HEK293 (cell line): ENCODE results near the gene CCDC127.

ENCODE experiments used
- CTCF ChIA-PET: fragments of 350-600 bp; formaldehyde crosslinking; extraction: SDS; loops from one replicate; lab custom pipeline; 2021; ENCODE audit warnings: antibody characterized with exemption; lab: Yijun Ruan, JAX
- POLR2A ChIA-PET: fragments of 300-600 bp; formaldehyde crosslinking; extraction: SDS; loops from one replicate; lab custom pipeline; 2020; ENCODE audit warnings: antibody characterized with exemption, inconsistent platforms; lab: Yijun Ruan, JAX
- H3K27ac ChIP-seq: fragments of 200-500 bp; sonication (Bioruptor generic); 2 replicates; pipeline ENCODE4 v1.5.1; 2014; ENCODE audit warnings: low read depth, low read length, control low read depth, inconsistent platforms; ENCODE audit errors: extremely low read depth
- H3K36me3 ChIP-seq, 2 experiments: fragments of 200-500 bp in 1 of 2; sonication (Bioruptor generic) in 1 of 2; 1 replicate in 1 of 2; 2 replicates in 1 of 2; pipeline ENCODE4 v1.5.1; 2014 to 2017; ENCODE audit warnings: inconsistent platforms in 2 of 2, low read length in 2 of 2; ENCODE audit not compliant: control insufficient read depth in 2 of 2, insufficient read depth in 1 of 2
- H3K4me1 ChIP-seq: fragments of 200-500 bp; sonication (Bioruptor generic); 2 replicates; pipeline ENCODE4 v1.5.1; 2014; ENCODE audit warnings: mild to moderate bottlenecking, low read length, inconsistent platforms; ENCODE audit not compliant: control insufficient read depth, insufficient read depth
- H3K4me3 ChIP-seq: 2 replicates; pipeline ENCODE4 v1.5.1; 2011; ENCODE audit warnings: low read depth, mild to moderate bottlenecking, control low read depth, low read length, moderate library complexity
- H3K9me3 ChIP-seq: fragments of 200-500 bp; sonication (Bioruptor generic); 2 replicates; pipeline ENCODE4 v1.5.1; 2014; ENCODE audit warnings: low read depth, low read length, inconsistent platforms; ENCODE audit not compliant: control insufficient read depth, insufficient read depth
- FEZF1 ChIP-seq: fragments of 450-650 bp; formaldehyde crosslinking; IDR thresholded peaks from 2 replicates; pipeline ENCODE4 v1.5.1; 2016; ENCODE audit warnings: missing biosample characterization, missing genetic modification characterization
- KLF10 ChIP-seq: fragments of 450-650 bp; IDR thresholded peaks from 2 replicates; pipeline ENCODE4 v1.5.1; 2018; ENCODE audit warnings: missing biosample characterization, mild to moderate bottlenecking, missing genetic modification characterization
- KLF7 ChIP-seq: fragments of 450-650 bp; formaldehyde crosslinking; IDR thresholded peaks from 2 replicates; pipeline ENCODE4 v1.5.1; 2016; ENCODE audit warnings: missing biosample characterization, missing genetic modification characterization, borderline replicate concordance
- SCRT2 ChIP-seq: fragments of 450-650 bp; formaldehyde crosslinking; IDR thresholded peaks from 2 replicates; pipeline ENCODE4 v1.5.1; 2016; ENCODE audit warnings: missing biosample characterization, missing genetic modification characterization
- SP3 ChIP-seq: fragments of 450-650 bp; formaldehyde crosslinking; IDR thresholded peaks from 2 replicates; pipeline ENCODE4 v1.5.1; 2016; ENCODE audit warnings: missing biosample characterization, missing genetic modification characterization
- SP7 ChIP-seq: fragments of 450-650 bp; formaldehyde crosslinking; IDR thresholded peaks from 2 replicates; pipeline ENCODE4 v1.5.1; 2016; ENCODE audit warnings: missing biosample characterization, missing genetic modification characterization
- ZBTB1 ChIP-seq: fragments of 450-650 bp; formaldehyde crosslinking; IDR thresholded peaks from 2 replicates; pipeline ENCODE4 v1.5.1; 2016; ENCODE audit warnings: missing biosample characterization, missing genetic modification characterization
- ZBTB7A ChIP-seq: fragments of 450-650 bp; formaldehyde crosslinking; IDR thresholded peaks from 2 replicates; pipeline ENCODE4 v1.5.1; 2016; ENCODE audit warnings: low read depth, missing biosample characterization, missing genetic modification characterization
- ZFP41 ChIP-seq: fragments of 450-650 bp; formaldehyde crosslinking; IDR thresholded peaks from 2 replicates; pipeline ENCODE4 v1.5.1; 2016; ENCODE audit warnings: missing biosample characterization, missing genetic modification characterization, borderline replicate concordance
- ZIC2 ChIP-seq: fragments of 450-650 bp; formaldehyde crosslinking; IDR thresholded peaks from 2 replicates; pipeline ENCODE4 v1.5.1; 2016; ENCODE audit warnings: missing biosample characterization, missing genetic modification characterization
- ZNF214 ChIP-seq: fragments of 450-650 bp; formaldehyde crosslinking; IDR thresholded peaks from 2 replicates; pipeline ENCODE4 v1.5.1; 2017; ENCODE audit warnings: missing biosample characterization, mild to moderate bottlenecking, missing genetic modification characterization, borderline replicate concordance
- ZNF23 ChIP-seq: fragments of 450-650 bp; formaldehyde crosslinking; IDR thresholded peaks from 2 replicates; pipeline ENCODE4 v1.5.1; 2016; ENCODE audit warnings: missing biosample characterization, missing genetic modification characterization, borderline replicate concordance
- ZNF248 ChIP-seq: fragments of 450-650 bp; formaldehyde crosslinking; IDR thresholded peaks from 2 replicates; pipeline ENCODE4 v1.5.1; 2017; ENCODE audit warnings: missing biosample characterization, missing genetic modification characterization
- ZNF366 ChIP-seq: fragments of 450-650 bp; formaldehyde crosslinking; conservative IDR thresholded peaks from 2 replicates; pipeline ENCODE4 v1.5.1; 2016; ENCODE audit warnings: missing biosample characterization, missing genetic modification characterization
- ZNF433 ChIP-seq: fragments of 450-650 bp; formaldehyde crosslinking; IDR thresholded peaks from 2 replicates; pipeline ENCODE4 v1.5.1; 2016; ENCODE audit warnings: missing biosample characterization, missing genetic modification characterization, low read depth
- ZNF514 ChIP-seq: fragments of 450-650 bp; formaldehyde crosslinking; IDR thresholded peaks from 2 replicates; pipeline ENCODE4 v1.5.1; 2016; ENCODE audit warnings: missing biosample characterization, missing genetic modification characterization
- ZNF544 ChIP-seq: fragments of 450-650 bp; formaldehyde crosslinking; IDR thresholded peaks from 2 replicates; pipeline ENCODE4 v1.5.0; 2017; ENCODE audit warnings: missing biosample characterization, missing genetic modification characterization
- ZNF549 ChIP-seq: fragments of 450-650 bp; IDR thresholded peaks from 2 replicates; pipeline ENCODE4 v1.5.1; 2018; ENCODE audit warnings: missing biosample characterization, missing genetic modification characterization, mild to moderate bottlenecking, inconsistent platforms, moderate library complexity
- ZNF621 ChIP-seq: fragments of 450-650 bp; formaldehyde crosslinking; IDR thresholded peaks from 2 replicates; pipeline ENCODE4 v1.5.1; 2017; ENCODE audit warnings: missing biosample characterization, missing genetic modification characterization
- ZNF654 ChIP-seq: fragments of 450-650 bp; formaldehyde crosslinking; IDR thresholded peaks from 2 replicates; pipeline ENCODE4 v1.5.1; 2016; ENCODE audit warnings: low read depth, missing biosample characterization, missing genetic modification characterization
- ZSCAN18 ChIP-seq: fragments of 450-650 bp; formaldehyde crosslinking; IDR thresholded peaks from 2 replicates; pipeline ENCODE4 v1.5.1; 2016; ENCODE audit warnings: missing biosample characterization, missing genetic modification characterization
- TF ChIP-seq, protein P1 (sequence below): fragments of 450-650 bp; formaldehyde crosslinking; IDR thresholded peaks from 2 replicates; pipeline ENCODE4 v1.5.1; 2017; ENCODE audit warnings: missing biosample characterization, missing genetic modification characterization
- TF ChIP-seq, protein P2 (sequence below): fragments of 450-650 bp; formaldehyde crosslinking; IDR thresholded peaks from 2 replicates; pipeline ENCODE4 v1.5.1; 2017; ENCODE audit warnings: missing biosample characterization, missing genetic modification characterization
- TF ChIP-seq, protein P3 (sequence below): fragments of 450-650 bp; formaldehyde crosslinking; IDR thresholded peaks from 2 replicates; pipeline ENCODE4 v1.5.1; 2016; ENCODE audit warnings: missing biosample characterization, missing genetic modification characterization
- TF ChIP-seq, protein P4 (sequence below): fragments of 450-650 bp; formaldehyde crosslinking; IDR thresholded peaks from 2 replicates; pipeline ENCODE4 v1.5.0; 2017; ENCODE audit warnings: missing biosample characterization, missing genetic modification characterization, borderline replicate concordance
- TF ChIP-seq, protein P5 (sequence below): fragments of 450-650 bp; formaldehyde crosslinking; IDR thresholded peaks from 2 replicates; pipeline ENCODE4 v1.5.1; 2016; ENCODE audit warnings: missing biosample characterization, missing genetic modification characterization

Gene CCDC127

DNA sequence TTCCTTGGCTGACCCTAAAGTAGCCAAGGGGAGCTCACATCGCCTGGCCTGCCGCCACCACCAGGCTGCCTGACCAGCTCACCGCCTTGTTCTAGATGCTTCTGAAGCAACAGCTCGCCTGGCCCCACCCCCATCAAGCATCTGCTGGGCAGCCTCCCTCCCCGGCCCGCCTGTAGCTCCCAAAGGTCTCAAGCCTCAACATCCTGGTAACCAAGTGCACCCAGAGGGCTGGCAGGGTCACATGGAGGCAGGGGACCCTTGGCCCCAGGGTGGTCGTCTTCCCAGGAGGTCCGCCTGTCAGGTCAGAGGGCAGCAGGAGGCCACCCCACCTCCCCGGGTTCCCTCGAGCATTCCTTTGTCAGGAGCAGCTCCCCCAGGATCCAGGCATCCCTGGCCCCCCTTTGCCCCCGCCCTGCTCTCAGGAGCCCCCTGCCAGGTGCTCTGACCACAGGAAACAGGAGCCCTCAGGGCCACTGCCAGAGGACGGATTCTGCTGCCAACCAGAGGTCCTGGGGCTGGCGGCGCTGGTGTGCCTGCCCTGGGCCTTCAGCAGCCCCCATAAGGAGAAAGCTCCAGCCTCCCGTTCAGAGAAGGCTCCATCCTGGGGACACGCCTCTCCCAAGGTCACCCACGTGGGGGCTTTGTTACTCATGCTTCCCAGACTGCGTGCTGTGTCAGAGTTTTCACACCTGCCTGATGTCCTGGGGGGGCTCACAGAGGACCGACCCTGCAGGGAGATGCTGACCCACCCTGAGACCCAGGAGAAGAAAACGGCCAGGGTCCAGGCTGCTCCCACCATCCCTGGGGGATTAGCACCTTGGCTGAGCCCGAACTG, 30.1 kb downstream of the CCDC127 start:
- CTCF ChIA-PET, result interaction anchor here (0.6 to 1.7 kb wide), 24 partner anchors 8 to 284 kb away, joined by 3 to 13 read pairs (median 4); partner anchors contain the start of genes CCDC127, PDCD6 and SDHA
- H3K4me3 ChIP-seq, result no peak overlapping the region

DNA sequence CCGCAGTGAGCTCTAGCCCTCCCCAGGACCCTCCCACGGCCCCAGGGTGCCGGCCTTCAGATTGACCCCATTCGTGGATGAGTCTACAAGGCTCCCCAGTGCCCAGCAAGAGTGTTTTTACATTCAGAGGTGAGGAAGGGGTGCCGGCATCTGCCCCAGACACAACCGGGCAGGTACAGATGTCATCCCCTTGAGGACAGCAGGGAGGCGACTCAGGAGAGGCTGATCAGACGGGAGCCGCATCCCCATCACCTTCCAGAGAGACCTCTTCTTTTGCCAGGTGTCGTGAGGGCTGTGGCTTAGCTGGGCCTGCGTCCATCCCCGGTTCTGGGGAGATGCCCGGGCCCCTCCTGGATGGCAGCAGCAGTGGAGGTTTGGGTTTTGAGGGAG, 30.9 kb downstream of the CCDC127 start:
- no peak overlapping the region for H3K4me3 ChIP-seq
- H3K27ac ChIP-seq, result no peak overlapping the region
- no peaks in the 10 kb centered on the region for H3K36me3 ChIP-seq
- no peaks in the 10 kb centered on the region for H3K9me3 ChIP-seq
- peaks cover 4% of the 10 kb centered on the region for H3K4me1 ChIP-seq
- CTCF ChIA-PET, result interaction anchor here (0.6 kb wide), 2 partner anchors 13 to 231 kb away, joined by 3 read pairs; no protein-coding TSS in a partner anchor
- TF ChIP-seq, protein P1, sequence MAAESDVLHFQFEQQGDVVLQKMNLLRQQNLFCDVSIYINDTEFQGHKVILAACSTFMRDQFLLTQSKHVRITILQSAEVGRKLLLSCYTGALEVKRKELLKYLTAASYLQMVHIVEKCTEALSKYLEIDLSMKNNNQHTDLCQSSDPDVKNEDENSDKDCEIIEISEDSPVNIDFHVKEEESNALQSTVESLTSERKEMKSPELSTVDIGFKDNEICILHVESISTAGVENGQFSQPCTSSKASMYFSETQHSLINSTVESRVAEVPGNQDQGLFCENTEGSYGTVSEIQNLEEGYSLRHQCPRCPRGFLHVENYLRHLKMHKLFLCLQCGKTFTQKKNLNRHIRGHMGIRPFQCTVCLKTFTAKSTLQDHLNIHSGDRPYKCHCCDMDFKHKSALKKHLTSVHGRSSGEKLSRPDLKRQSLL (tag by site-specific recombination), result no peak
- TF ChIP-seq ZBTB1 (no peak), ZIC2 (tag by site-specific recombination) (no peak), ZNF214 (tag by site-specific recombination) (no peak), SP3 (tag by site-specific recombination) (no peak), SCRT2 (no peak), ZNF23 (no peak), KLF7 (no peak), ZNF514 (no peak), ZFP41 (tag by site-specific recombination) (no peak), ZNF248 (tag by site-specific recombination) (no peak), ZNF621 (tag by site-specific recombination) (no peak), ZSCAN18 (no peak), ZNF366 (tag by site-specific recombination) (no peak), ZBTB7A (tag by site-specific recombination) (no peak), ZNF433 (tag by site-specific recombination) (no peak)
- TF ChIP-seq, protein P2, sequence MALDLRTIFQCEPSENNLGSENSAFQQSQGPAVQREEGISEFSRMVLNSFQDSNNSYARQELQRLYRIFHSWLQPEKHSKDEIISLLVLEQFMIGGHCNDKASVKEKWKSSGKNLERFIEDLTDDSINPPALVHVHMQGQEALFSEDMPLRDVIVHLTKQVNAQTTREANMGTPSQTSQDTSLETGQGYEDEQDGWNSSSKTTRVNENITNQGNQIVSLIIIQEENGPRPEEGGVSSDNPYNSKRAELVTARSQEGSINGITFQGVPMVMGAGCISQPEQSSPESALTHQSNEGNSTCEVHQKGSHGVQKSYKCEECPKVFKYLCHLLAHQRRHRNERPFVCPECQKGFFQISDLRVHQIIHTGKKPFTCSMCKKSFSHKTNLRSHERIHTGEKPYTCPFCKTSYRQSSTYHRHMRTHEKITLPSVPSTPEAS (tag by site-specific recombination), result no peak
- TF ChIP-seq, protein P3, sequence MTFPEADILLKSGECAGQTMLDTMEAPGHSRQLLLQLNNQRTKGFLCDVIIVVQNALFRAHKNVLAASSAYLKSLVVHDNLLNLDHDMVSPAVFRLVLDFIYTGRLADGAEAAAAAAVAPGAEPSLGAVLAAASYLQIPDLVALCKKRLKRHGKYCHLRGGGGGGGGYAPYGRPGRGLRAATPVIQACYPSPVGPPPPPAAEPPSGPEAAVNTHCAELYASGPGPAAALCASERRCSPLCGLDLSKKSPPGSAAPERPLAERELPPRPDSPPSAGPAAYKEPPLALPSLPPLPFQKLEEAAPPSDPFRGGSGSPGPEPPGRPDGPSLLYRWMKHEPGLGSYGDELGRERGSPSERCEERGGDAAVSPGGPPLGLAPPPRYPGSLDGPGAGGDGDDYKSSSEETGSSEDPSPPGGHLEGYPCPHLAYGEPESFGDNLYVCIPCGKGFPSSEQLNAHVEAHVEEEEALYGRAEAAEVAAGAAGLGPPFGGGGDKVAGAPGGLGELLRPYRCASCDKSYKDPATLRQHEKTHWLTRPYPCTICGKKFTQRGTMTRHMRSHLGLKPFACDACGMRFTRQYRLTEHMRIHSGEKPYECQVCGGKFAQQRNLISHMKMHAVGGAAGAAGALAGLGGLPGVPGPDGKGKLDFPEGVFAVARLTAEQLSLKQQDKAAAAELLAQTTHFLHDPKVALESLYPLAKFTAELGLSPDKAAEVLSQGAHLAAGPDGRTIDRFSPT (tag by site-specific recombination), result no peak
- TF ChIP-seq, protein P4, sequence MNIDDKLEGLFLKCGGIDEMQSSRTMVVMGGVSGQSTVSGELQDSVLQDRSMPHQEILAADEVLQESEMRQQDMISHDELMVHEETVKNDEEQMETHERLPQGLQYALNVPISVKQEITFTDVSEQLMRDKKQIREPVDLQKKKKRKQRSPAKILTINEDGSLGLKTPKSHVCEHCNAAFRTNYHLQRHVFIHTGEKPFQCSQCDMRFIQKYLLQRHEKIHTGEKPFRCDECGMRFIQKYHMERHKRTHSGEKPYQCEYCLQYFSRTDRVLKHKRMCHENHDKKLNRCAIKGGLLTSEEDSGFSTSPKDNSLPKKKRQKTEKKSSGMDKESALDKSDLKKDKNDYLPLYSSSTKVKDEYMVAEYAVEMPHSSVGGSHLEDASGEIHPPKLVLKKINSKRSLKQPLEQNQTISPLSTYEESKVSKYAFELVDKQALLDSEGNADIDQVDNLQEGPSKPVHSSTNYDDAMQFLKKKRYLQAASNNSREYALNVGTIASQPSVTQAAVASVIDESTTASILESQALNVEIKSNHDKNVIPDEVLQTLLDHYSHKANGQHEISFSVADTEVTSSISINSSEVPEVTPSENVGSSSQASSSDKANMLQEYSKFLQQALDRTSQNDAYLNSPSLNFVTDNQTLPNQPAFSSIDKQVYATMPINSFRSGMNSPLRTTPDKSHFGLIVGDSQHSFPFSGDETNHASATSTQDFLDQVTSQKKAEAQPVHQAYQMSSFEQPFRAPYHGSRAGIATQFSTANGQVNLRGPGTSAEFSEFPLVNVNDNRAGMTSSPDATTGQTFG (tag by site-specific recombination), result no peak
- TF ChIP-seq, protein P5, sequence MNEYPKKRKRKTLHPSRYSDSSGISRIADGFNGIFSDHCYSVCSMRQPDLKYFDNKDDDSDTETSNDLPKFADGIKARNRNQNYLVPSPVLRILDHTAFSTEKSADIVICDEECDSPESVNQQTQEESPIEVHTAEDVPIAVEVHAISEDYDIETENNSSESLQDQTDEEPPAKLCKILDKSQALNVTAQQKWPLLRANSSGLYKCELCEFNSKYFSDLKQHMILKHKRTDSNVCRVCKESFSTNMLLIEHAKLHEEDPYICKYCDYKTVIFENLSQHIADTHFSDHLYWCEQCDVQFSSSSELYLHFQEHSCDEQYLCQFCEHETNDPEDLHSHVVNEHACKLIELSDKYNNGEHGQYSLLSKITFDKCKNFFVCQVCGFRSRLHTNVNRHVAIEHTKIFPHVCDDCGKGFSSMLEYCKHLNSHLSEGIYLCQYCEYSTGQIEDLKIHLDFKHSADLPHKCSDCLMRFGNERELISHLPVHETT (tag by site-specific recombination), result no peak
- POLR2A ChIA-PET, result interaction anchor here (0.5 kb wide), 1 partner anchor 322 kb away, joined by 4 read pairs; no protein-coding TSS in a partner anchor

More for the DNA sequence above, 30.1 kb downstream of the CCDC127 start:
- H3K27ac ChIP-seq, result no peak overlapping the region; the same call in 1 of the 2 replicates
- no peak for TF ChIP-seq SP7
- no peak for TF ChIP-seq ZNF366 (tag by site-specific recombination)
- no peak for TF ChIP-seq FEZF1
- no peak for TF ChIP-seq ZNF549
- no peak for TF ChIP-seq KLF10 (tag by site-specific recombination)
- no peak for TF ChIP-seq ZNF544 (tag by site-specific recombination)
- no peak for TF ChIP-seq ZNF654 (tag by site-specific recombination)
- TF ChIP-seq, all 188 proteins: peak for 0
- Histone ChIP-seq H3K4me1 (peaks cover 4% of the 10 kb centered on the region), H3K36me3 (no peaks in the 10 kb centered on the region), H3K9me3 (no peaks in the 10 kb centered on the region)
- POLR2A ChIA-PET, result interaction anchor here (0.5 to 1.9 kb wide), 8 partner anchors 7 to 321 kb away, joined by 3 to 18 read pairs (median 3); partner anchors contain the start of genes CCDC127, PDCD6 and SDHA
